D721Med (cell line): ENCODE results near the gene C16orf82.

Source experiments
- DNase-seq: peaks from one replicate; pipeline ENCODE4 v3.0.0; 2011; ENCODE audit warnings: low spot score; ENCODE audit not compliant: insufficient read length
- FAIRE-seq: peaks from 2 replicates; lab custom pipeline; 2011; peaks lifted over from hg19 to GRCh38; lab: Jason Lieb, UNC
- CTCF ChIP-seq: IDR thresholded peaks from 2 replicates; pipeline ENCODE4 v1.5.1; 2012; ENCODE audit warnings: mild to moderate bottlenecking, control low read depth; ENCODE audit not compliant: insufficient read depth; ENCODE audit errors: missing control alignments

Gene C16orf82

DNA sequence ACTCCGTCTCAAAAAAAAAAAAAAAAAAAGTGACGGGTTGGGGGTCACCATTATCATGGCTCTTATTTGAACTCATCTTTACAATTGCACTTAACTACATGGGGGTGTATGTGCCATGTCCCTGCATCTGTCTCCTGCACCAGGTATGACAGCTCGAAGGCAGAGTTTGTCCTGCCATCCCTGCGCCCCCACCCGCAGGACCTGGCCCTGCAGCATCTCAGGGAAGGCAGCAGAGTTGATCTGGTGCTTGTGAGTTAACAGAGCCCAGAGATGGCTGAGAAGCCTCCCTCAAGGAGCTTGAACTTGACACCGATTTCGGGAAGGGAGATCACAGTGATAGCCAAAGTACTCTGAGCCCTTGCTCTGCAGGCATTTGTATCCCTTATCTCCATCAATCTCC is 44.8 kb downstream of the C16orf82 start:
- FAIRE-seq, result no peak
- DNase-seq, result no peak
- TF ChIP-seq CTCF, result no peak

GRCh38 chr16:27112093-27112811 is 45.5 kb downstream of the C16orf82 start:
- FAIRE-seq (no peak), DNase-seq (no peak)
- TF ChIP-seq CTCF, result no peak

- TF ChIP-seq CTCF, result no peak
- FAIRE-seq (no peak), DNase-seq (no peak)
Observed at GRCh38 chr16:27113341-27113841, 46.7 kb downstream of the C16orf82 start.

- DNase-seq (no peak), FAIRE-seq (no peak)
- TF ChIP-seq CTCF, result no peak
Observed at GRCh38 chr16:27114006-27114405, 47.3 kb downstream of the C16orf82 start.

GRCh38 chr16:27118526-27118925 is 51.8 kb downstream of the C16orf82 start:
- TF ChIP-seq CTCF, result no peak
- FAIRE-seq (no peak), DNase-seq (no peak)
